ENCODE results near the gene ATP1A1. TPM values are rescaled to one million over a fixed set of nuclear protein-coding genes. Genes with fewer than 3 reads are reported as not detected.

The ATP1A1 gene
- total and polyA plus RNA-seq, 4 donors = 138 to 216 (median 186) TPM

DNA sequence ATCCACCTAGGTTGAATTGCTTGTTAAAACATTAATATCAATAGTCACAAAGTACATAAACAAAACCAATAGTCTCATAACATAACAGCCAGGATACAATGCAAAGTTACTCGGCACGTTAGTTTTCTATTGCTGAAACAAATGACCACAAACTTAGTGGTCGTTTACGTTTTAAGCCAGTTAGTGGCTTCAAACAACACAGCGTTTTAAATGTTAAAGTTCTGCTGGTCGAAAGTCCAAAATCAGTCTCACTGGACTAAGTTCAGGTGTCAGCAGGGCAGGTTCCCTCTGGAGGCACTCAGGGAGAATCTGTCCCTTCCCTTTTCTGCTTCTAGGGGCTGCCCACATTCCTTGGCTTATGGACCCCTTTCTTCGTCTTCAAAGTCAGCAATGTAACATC is 35.6 kb upstream of the ATP1A1 start:
- H3K4me1 ChIP-seq (ENCODE audit: control insufficient read depth in 1 of 2, insufficient read depth in 2 of 2, low read length in 2 of 2) = no peaks in the 10 kb centered on the region
- DNase-seq (no peak), ATAC-seq (ENCODE audit: low FRiP score) (no peak)
- H3K27ac ChIP-seq (ENCODE audit: low read depth in 1 of 2, low read length in 2 of 2) = no peak overlapping the region
- H3K4me3 ChIP-seq (ENCODE audit: low read length in 2 of 2) = no peak overlapping the region
- WGBS, 2 donors = 92 to 94% methylated on average over 7 of the region's 7 CpGs
- no peaks in the 10 kb centered on the region for H3K27me3 ChIP-seq (ENCODE audit: control insufficient read depth in 1 of 2, insufficient read depth in 2 of 2, low read length in 1 of 2)
- H3K36me3 ChIP-seq (ENCODE audit: control insufficient read depth in 1 of 2, insufficient read depth in 2 of 2, low read length in 1 of 2) = no peaks in the 10 kb centered on the region
- intact Hi-C loops (cut with DNase I) = no loop called here
- no peaks in the 10 kb centered on the region for H3K9me3 ChIP-seq (ENCODE audit: control insufficient read depth, low read length)

DNA sequence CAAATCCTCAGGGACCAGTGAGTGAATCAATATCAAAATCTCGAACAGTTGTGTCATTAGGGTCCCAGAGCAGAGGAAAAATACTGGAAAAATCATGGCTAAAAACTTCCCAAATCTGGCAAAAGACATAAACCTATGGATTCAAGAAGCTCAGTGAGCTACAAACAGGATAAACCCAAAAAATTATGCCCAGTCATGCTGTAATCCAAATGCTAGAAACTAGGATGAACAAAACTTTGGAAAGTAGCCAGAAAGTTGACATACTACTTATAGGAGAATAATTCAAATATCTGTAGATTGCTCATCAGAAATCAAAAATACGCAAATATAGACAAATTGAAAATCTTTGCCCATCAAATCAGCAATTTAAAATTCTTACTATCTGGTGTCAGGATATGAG is 34.6 kb upstream of the ATP1A1 start:
- Histone ChIP-seq H3K27ac (ENCODE audit: low read depth in 1 of 2, low read length in 2 of 2) (no peak overlapping the region), H3K36me3 (ENCODE audit: control insufficient read depth in 1 of 2, insufficient read depth in 2 of 2, low read length in 1 of 2) (no peaks in the 10 kb centered on the region), H3K27me3 (ENCODE audit: control insufficient read depth in 1 of 2, insufficient read depth in 2 of 2, low read length in 1 of 2) (peaks cover 0 to 3% of the 10 kb centered on the region in 2 donors), H3K4me1 (ENCODE audit: control insufficient read depth in 1 of 2, insufficient read depth in 2 of 2, low read length in 2 of 2) (no peaks in the 10 kb centered on the region), H3K4me3 (ENCODE audit: low read length in 2 of 2) (no peak overlapping the region), H3K9me3 (ENCODE audit: control insufficient read depth, low read length) (no peaks in the 10 kb centered on the region)
- DNase-seq (no peak), ATAC-seq (ENCODE audit: low FRiP score) (no peak)
- intact Hi-C loops (cut with DNase I) = no loop called here
- 64 to 65% methylated on average over 2 of the region's 2 CpGs for WGBS, 2 donors

DNA sequence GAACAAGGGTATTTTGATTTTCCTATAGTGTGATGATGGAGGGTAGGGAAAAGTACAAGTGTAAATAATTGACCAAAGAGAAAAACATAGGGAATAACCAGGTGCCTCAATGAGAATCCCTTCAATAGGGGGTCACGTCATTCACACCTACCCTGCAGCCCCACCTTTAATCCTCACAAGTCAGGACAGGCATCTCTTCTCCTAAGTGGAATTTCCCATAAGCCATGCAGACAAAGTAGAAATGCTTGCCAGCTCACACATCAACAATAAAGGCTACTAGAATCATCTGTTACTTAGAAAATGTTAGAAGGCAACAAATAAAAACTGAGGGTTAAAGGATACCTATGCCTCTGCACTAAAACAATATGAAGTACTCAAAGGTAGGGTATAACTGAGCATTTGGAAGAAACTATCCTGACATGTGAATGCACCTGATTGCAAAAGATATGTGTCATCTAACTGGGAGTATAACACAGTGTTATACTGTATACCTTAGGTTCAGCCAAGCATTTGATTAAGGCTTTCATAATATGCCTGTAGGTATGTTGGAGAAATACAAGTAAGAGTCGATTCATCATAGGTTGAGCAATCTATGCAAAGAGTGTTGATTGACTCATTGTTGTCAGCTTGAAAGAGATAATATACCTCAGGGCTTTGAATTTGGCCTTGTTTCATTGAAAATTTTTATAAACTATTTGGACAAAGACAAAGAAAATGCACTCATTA is 32.4 kb upstream of the ATP1A1 start:
- Histone ChIP-seq H3K27ac (ENCODE audit: low read depth in 1 of 2, low read length in 2 of 2) (no peak overlapping the region), H3K36me3 (ENCODE audit: control insufficient read depth in 1 of 2, insufficient read depth in 2 of 2, low read length in 1 of 2) (no peaks in the 10 kb centered on the region), H3K4me1 (ENCODE audit: control insufficient read depth in 1 of 2, insufficient read depth in 2 of 2, low read length in 2 of 2) (no peaks in the 10 kb centered on the region), H3K9me3 (ENCODE audit: control insufficient read depth, low read length) (no peaks in the 10 kb centered on the region), H3K4me3 (ENCODE audit: low read length in 2 of 2) (no peak overlapping the region), H3K27me3 (ENCODE audit: control insufficient read depth in 1 of 2, insufficient read depth in 2 of 2, low read length in 1 of 2) (peaks cover 0 to 3% of the 10 kb centered on the region in 2 donors)
- WGBS, 2 donors = 83 to 90% methylated on average over 2 of the region's 2 CpGs
- intact Hi-C loops (cut with DNase I) = loop anchor here in 1 of 2 donors (10.0 kb wide), 1 partner anchor 206 kb away; no protein-coding TSS in a partner anchor
- DNase-seq (no peak), ATAC-seq (ENCODE audit: low FRiP score) (no peak)

DNA sequence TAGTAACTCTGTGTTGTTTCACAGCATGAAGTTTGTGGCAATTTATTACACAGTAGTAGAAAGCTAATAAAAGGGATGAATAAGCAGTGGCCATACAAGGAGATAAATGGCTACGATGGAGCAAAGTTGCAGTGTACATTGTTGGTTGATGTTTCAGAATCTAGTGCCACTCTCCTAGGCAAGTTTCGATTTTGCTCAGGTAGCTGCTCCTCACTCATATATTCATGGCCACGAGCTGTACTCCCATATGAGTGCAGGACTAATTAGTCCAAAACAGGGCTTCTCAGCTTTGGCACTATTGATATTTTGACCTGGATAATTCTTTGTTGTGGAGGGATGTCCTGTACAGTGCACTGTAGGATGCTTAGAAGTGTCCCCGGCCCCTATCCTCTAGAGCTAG is 30.0 kb upstream of the ATP1A1 start:
- no peak overlapping the region for H3K27ac ChIP-seq (ENCODE audit: low read depth in 1 of 2, low read length in 2 of 2)
- no peaks in the 10 kb centered on the region for H3K36me3 ChIP-seq (ENCODE audit: control insufficient read depth in 1 of 2, insufficient read depth in 2 of 2, low read length in 1 of 2)
- H3K27me3 ChIP-seq (ENCODE audit: control insufficient read depth in 1 of 2, insufficient read depth in 2 of 2, low read length in 1 of 2) = peaks cover 0 to 3% of the 10 kb centered on the region in 2 donors
- DNase-seq = no peak
- 92% methylated on average over 4 of the region's 4 CpGs for WGBS, 2 donors
- H3K9me3 ChIP-seq (ENCODE audit: control insufficient read depth, low read length) = peaks cover 1% of the 10 kb centered on the region
- H3K4me1 ChIP-seq (ENCODE audit: control insufficient read depth in 1 of 2, insufficient read depth in 2 of 2, low read length in 2 of 2) = no peaks in the 10 kb centered on the region
- no peak overlapping the region for H3K4me3 ChIP-seq (ENCODE audit: low read length in 2 of 2)
- intact Hi-C loops (cut with DNase I) = loop anchor here in 1 of 2 donors (10.0 kb wide), 1 partner anchor 208 kb away; no protein-coding TSS in a partner anchor
- no peak for ATAC-seq (ENCODE audit: low FRiP score)

DNA sequence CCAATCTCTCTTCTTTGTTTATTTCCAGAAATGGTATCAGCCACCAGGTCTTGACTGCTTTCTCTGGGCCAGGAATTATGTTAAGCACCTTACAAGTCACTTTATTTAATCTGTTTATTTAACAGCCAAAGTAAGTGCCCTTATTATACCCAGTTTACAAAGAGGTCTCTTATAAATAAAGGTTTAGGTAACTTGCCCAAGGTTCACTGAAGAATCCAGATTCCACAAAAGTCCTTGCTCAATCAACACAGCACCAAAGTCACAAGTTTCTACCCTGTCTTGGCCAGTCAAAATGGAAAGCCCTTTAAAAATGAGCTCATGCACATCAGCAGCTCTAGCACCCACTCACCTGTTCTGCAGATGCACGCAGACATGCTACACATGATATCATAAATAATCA is 28.0 kb upstream of the ATP1A1 start:
- peaks cover 1% of the 10 kb centered on the region for H3K9me3 ChIP-seq (ENCODE audit: control insufficient read depth, low read length)
- ATAC-seq (ENCODE audit: low FRiP score) = no peak
- WGBS, 2 donors = 97 to 100% methylated on average over 1 of the region's 1 CpG
- H3K27me3 ChIP-seq (ENCODE audit: control insufficient read depth in 1 of 2, insufficient read depth in 2 of 2, low read length in 1 of 2) = peaks cover 0 to 3% of the 10 kb centered on the region in 2 donors
- intact Hi-C loops (cut with DNase I) = loop anchor here in 1 of 2 donors (10.0 kb wide), 1 partner anchor 210 kb away; no protein-coding TSS in a partner anchor
- no peak overlapping the region for H3K4me3 ChIP-seq (ENCODE audit: low read length in 2 of 2)
- no peak overlapping the region for H3K27ac ChIP-seq (ENCODE audit: low read depth in 1 of 2, low read length in 2 of 2)
- H3K36me3 ChIP-seq (ENCODE audit: control insufficient read depth in 1 of 2, insufficient read depth in 2 of 2, low read length in 1 of 2) = no peaks in the 10 kb centered on the region
- DNase-seq = no peak
- no peaks in the 10 kb centered on the region for H3K4me1 ChIP-seq (ENCODE audit: control insufficient read depth in 1 of 2, insufficient read depth in 2 of 2, low read length in 2 of 2)

DNA sequence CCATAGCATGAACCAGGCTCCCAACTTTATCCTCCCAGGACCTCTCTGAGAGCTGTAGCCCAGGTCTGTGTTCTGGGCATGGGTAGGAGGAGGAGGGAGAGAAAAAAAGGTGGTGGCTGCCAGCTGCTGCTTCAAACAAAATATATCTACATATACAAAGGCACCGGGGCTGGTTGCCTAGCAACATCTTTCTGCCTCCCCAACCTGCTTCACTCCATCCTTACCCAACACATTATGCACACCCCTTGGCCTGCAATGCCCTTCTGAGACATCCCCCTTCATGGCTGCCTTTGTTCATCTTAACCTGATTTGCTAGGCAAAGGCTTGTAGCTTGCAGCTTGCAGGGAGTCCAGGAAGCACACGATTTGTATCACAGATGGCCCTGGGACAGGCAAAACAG is 27.2 kb upstream of the ATP1A1 start:
- Histone ChIP-seq H3K27me3 (ENCODE audit: control insufficient read depth in 1 of 2, insufficient read depth in 2 of 2, low read length in 1 of 2) (peaks cover 0 to 3% of the 10 kb centered on the region in 2 donors), H3K4me1 (ENCODE audit: control insufficient read depth in 1 of 2, insufficient read depth in 2 of 2, low read length in 2 of 2) (no peaks in the 10 kb centered on the region), H3K4me3 (ENCODE audit: low read length in 2 of 2) (no peak overlapping the region), H3K9me3 (ENCODE audit: control insufficient read depth, low read length) (peaks cover 1% of the 10 kb centered on the region), H3K36me3 (ENCODE audit: control insufficient read depth in 1 of 2, insufficient read depth in 2 of 2, low read length in 1 of 2) (no peaks in the 10 kb centered on the region), H3K27ac (ENCODE audit: low read depth in 1 of 2, low read length in 2 of 2) (no peak overlapping the region)
- no peak for ATAC-seq (ENCODE audit: low FRiP score)
- WGBS, 2 donors = 11 to 17% methylated on average over 2 of the region's 2 CpGs
- intact Hi-C loops (cut with DNase I) = loop anchor here in 1 of 2 donors (10.0 kb wide), 1 partner anchor 211 kb away; no protein-coding TSS in a partner anchor
- DNase-seq = no peak

DNA sequence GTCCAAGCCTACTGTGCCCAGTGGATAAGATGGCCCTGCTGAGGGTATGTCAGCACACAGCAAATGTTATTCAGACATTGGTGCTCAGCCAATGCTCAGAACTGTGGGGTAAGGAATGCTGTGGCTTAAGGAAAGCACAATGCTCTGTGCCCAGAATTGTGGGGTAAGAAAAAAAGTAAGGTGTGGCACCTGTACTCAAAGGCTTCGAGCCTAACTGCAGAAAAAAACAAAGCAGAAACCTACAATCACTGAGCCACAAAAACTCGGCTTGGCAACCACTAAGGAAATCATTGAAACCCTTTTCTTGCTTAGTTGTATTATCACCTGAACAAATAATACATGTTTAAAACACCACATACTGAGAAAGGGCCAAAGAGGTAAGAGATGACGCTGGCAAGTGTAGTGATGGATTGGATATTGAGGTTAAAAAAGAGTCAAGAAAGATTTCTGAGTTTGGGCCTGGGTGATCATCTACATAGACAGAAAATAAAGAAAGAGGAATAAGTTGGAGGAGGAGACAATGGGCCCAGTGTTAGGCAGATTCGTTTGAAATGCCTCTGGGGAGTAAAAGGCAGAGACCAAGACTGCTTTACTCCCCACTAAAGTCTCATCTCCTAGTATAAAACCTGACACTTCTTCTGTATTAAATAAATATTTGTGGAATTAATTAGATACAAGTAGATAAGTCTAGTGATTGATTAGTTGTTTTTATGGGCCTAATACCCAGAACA is 25.9 kb upstream of the ATP1A1 start:
- WGBS, 2 donors = 80% methylated on average over 4 of the region's 4 CpGs
- H3K27me3 ChIP-seq (ENCODE audit: control insufficient read depth in 1 of 2, insufficient read depth in 2 of 2, low read length in 1 of 2) = peaks cover 0 to 3% of the 10 kb centered on the region in 2 donors
- intact Hi-C loops (cut with DNase I) = loop anchor here in 1 of 2 donors (10.0 kb wide), 1 partner anchor 212 kb away; no protein-coding TSS in a partner anchor
- ATAC-seq (ENCODE audit: low FRiP score) = no peak
- no peak overlapping the region for H3K27ac ChIP-seq (ENCODE audit: low read depth in 1 of 2, low read length in 2 of 2)
- H3K4me3 ChIP-seq (ENCODE audit: low read length in 2 of 2) = no peak overlapping the region
- H3K36me3 ChIP-seq (ENCODE audit: control insufficient read depth in 1 of 2, insufficient read depth in 2 of 2, low read length in 1 of 2) = no peaks in the 10 kb centered on the region
- no peaks in the 10 kb centered on the region for H3K4me1 ChIP-seq (ENCODE audit: control insufficient read depth in 1 of 2, insufficient read depth in 2 of 2, low read length in 2 of 2)
- H3K9me3 ChIP-seq (ENCODE audit: control insufficient read depth, low read length) = peaks cover 1% of the 10 kb centered on the region
- no peak for DNase-seq

DNA sequence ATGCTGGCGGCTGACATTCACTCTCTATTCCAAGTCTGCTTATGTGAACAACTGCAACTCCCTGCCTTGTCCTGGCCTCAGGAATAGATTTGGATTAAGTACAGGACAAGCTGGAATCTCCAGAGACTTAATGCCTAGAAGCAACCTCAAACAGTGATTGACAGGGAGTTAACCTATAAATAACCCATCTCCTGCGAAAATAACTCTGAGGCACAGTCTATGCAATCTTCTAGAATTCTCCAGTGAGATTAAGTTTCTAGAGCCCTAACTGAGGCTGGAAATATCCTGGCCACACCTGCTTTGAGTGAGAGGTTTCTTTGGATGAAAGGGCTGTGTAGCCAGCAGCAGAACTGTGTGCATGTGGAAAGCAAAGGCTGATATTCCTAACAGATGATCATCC is 25.3 kb upstream of the ATP1A1 start:
- H3K27me3 ChIP-seq (ENCODE audit: control insufficient read depth in 1 of 2, insufficient read depth in 2 of 2, low read length in 1 of 2) = peaks cover 0 to 3% of the 10 kb centered on the region in 2 donors
- ATAC-seq (ENCODE audit: low FRiP score) = no peak
- no peaks in the 10 kb centered on the region for H3K4me1 ChIP-seq (ENCODE audit: control insufficient read depth in 1 of 2, insufficient read depth in 2 of 2, low read length in 2 of 2)
- no peaks in the 10 kb centered on the region for H3K36me3 ChIP-seq (ENCODE audit: control insufficient read depth in 1 of 2, insufficient read depth in 2 of 2, low read length in 1 of 2)
- DNase-seq = no peak
- peaks cover 1% of the 10 kb centered on the region for H3K9me3 ChIP-seq (ENCODE audit: control insufficient read depth, low read length)
- intact Hi-C loops (cut with DNase I) = loop anchor here in 1 of 2 donors (10.0 kb wide), 1 partner anchor 213 kb away; no protein-coding TSS in a partner anchor
- WGBS, 2 donors = 80 to 84% methylated on average over 2 of the region's 2 CpGs
- no peak overlapping the region for H3K27ac ChIP-seq (ENCODE audit: low read depth in 1 of 2, low read length in 2 of 2)
- no peak overlapping the region for H3K4me3 ChIP-seq (ENCODE audit: low read length in 2 of 2)

Data from aorta (tissue), 5 donors.